ENCODE measurements around the gene CEP78. TPM values are rescaled to one million over a fixed set of nuclear protein-coding genes. Genes with fewer than 3 reads are reported as not detected.

The CEP78 gene
- total RNA-seq: 6.0 and 8.6 TPM in 2 replicates

GRCh38 chr9:78235762-78236550 lies at the start of gene CEP78:
TSS of gene CEP78 (plus strand) at chr9:78236075. CDS start at chr9:78236351, 276 bp downstream.

GRCh38 chr9:78296893-78297671 lies 61.2 kb downstream of the CEP78 start, which contains the start of gene PSAT1:
TSS of gene PSAT1 (plus strand) at chr9:78297125. CDS start at chr9:78297211, 86 bp downstream.

Other genes starting within 250 kb of the CEP78 start
- gene GNAQ, start 204.3 kb upstream of the CEP78 start, total RNA-seq: 27.2 and 31.2 TPM in 2 replicates
- gene PSAT1, start 61.0 kb downstream of the CEP78 start, total RNA-seq: 179 and 182 TPM in 2 replicates

Measured in cardiac atrium fibroblast (primary cell).